SH-SY5Y (cell line): ENCODE data around the gene QPRT.

Experiments
- GATA2 ChIP-seq: IDR thresholded peaks from 2 replicates; pipeline ENCODE4 v1.6.1; 2011; ENCODE audit warnings: mild to moderate bottlenecking, low read depth, low read length
- GATA3 ChIP-seq: IDR thresholded peaks from 2 replicates; pipeline ENCODE4 v1.6.1; 2011; ENCODE audit warnings: low read depth, mild to moderate bottlenecking, low read length, moderate library complexity

DNA sequence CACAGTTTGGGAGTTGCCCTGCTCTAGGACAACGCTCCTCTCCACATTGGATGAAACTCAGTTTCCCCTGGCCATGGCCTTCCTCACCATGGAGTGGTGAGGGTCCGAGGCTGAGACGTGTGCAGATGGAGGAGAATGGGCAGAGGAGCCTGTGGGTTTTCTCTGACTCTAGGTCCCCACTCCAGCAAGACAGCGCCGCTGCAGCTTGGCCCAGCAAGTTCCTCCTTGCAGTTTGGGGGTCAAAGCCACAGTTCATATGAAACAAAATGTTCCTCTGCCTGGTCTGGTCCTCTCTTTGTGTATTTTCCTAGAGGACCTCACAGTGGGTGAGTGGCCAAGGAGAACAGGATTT, 64.5 kb downstream of the QPRT start:
- TF ChIP-seq GATA3: no peak
- TF ChIP-seq GATA2: no peak
